Measurements from ENCODE around the gene RBBP9.
"Not testable (repeated sequence)": the region's sequence is repeated elsewhere in the genome, so short reads cannot be mapped to it uniquely, and the experiment has no call there.

RBBP9 gene

DNA sequence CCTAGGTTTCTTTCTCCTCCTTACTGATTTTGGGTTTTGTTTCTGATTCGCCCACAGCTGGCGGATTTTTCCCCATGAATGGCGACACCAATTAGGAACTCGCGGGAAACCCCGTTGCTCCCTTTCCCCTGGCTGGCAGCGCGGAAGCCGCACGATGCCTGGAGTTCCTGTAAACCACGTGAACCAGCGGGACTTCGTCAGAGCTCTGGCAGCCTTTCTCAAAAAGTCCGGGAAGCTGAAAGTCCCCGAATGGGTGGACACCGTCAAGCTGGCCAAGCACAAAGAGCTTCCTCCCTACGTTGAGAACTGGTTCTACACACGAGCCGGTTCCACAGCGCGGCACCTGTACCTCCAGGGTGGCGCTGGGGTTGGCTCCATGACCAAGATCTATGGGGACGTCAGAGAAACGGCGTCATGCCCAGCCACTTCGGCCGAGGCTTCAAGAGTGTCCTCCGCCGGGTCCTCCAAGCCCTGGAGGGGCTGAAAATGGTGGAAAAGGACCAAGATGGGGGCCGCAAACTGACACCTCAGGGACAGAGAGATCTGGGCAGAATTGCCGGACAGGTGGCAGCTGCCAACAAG lies 7.5 kb upstream of the RBBP9 start:
- DNase-seq: no peak

DNA sequence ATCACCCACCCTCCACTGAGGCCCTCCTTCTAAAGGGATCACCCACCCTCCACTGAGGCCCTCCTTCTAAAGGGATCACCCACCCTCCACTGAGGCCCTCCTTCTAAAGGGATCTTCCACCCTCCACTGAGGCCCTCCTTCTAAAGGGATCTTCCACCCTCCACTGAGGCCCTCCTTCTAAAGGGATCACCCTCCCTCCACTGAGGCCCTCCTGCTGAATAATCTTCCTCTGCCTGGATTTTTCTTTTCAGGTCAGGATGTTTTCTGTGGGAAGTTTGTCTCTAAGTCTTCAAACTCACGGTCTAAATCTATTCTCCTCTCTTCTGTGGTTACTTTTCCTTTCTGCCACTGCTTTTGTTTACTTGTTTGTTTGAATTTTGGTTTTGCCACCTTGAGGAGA lies 4.6 kb upstream of the RBBP9 start:
- DNase-seq: not testable (repeated sequence)

DNA sequence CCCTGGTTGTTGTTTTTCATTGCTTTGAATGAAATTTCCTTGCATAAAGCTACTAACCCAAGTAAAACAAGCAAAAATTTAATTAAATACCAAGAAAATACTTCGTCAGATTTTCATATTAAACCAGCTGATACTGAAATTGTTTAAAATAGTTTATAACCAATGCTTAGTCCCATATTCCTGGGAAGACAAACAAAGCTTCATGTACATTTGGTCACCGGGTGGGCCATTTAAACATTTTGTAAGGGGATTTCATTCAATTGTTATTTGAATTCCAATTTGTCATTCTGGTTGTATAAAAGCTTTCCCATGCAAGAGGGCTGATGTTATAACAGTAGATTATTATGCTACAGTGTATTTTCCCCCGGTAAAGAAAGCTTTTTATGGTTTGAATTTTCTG lies 578 bp upstream of the RBBP9 start:
- no peak for DNase-seq

DNA sequence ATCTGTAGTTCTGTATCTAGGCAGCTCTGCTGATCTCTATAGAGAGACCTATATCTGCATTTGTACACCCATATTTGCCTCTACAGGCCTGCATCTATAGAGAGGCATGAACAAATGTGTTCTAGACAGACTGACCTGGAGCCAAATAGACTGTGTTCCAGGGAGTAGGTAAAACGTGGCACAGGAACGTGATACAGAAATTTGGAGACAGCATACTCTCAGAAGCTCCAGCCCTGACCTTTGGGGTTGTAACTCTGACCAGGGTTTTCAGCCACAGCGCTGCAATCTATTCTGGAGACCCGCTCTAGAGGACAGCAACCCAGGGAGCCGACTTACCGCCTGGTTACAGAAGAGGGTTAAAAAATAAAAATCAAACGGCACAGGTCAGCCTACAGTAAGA lies 983 bp downstream of the RBBP9 start:
- peak; percentile 21 for DNase-seq

DNA sequence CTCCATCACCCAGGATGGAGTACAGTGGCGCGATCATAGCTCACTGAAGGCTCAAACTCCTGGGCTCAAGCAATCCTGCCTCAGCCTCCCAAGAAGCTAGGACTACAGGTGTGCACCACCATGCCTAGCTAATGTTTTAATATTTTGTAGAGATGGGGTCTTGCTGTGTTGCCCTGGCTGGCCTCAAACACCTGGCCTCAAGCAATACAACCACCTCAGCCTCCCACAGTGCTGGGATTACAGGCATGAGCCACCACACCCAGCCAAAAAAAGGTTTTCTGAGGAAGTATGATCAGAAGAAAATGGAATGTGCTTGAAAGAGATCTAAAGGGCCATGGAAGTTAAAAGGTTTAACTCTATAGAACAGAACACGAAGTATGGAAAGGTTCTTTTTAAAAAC lies 8.7 kb downstream of the RBBP9 start:
- no peak for DNase-seq

DNA sequence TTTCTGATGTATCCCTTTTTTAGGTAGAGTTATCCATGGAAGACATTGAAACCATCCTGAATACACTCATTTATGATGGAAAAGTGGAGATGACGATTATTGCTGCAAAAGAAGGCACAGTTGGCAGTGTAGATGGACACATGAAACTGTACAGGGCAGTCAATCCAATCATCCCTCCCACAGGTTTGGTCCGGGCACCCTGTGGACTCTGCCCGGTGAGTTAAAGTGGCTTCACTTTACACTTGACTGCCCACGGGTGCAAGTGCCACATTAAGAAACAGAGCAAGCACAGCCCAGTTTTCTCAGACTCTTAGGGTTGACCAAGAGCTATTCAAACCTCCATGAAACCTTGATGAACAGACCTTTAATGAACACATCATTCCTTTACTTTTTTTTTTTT lies 15.4 kb downstream of the RBBP9 start:
- DNase-seq: no peak

DNA sequence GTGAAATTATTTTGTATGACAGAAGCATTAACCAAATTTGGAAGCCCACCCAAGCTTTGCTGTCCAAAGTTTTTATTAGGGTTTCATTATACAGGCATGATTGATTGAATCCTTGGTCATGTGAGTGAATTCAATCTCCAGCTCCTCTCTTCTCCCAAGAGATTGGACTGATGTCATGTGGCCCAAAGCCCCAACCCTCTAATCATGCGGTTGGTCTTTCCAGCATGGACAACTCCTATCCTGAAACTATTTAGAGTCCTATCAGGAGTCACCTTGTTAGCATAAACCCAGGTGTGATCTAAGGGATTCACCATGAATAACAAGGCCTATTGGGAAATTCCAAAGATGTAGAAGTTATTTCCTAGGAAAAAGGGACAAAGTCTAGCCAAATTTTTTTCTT lies 19.2 kb downstream of the RBBP9 start:
- no peak for DNase-seq

DNA sequence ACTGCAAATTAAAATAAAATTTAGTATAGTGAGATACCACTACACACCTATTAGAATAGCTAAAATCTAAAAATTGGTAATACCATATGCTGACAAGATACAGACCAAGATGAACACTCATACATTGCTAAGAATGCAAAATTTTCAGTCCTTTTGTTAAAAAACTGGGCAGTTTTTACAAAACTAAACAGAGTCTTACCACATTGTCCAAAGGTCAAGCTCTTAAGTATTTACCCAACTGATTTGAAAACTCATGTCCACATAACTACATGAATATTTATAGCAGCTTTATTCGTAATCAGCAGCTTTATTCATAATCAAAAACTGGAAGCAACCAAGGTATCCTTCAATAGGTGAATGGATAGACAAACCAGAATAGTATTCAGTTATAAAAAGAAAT lies 19.8 kb downstream of the RBBP9 start:
- no peak for DNase-seq

DNA sequence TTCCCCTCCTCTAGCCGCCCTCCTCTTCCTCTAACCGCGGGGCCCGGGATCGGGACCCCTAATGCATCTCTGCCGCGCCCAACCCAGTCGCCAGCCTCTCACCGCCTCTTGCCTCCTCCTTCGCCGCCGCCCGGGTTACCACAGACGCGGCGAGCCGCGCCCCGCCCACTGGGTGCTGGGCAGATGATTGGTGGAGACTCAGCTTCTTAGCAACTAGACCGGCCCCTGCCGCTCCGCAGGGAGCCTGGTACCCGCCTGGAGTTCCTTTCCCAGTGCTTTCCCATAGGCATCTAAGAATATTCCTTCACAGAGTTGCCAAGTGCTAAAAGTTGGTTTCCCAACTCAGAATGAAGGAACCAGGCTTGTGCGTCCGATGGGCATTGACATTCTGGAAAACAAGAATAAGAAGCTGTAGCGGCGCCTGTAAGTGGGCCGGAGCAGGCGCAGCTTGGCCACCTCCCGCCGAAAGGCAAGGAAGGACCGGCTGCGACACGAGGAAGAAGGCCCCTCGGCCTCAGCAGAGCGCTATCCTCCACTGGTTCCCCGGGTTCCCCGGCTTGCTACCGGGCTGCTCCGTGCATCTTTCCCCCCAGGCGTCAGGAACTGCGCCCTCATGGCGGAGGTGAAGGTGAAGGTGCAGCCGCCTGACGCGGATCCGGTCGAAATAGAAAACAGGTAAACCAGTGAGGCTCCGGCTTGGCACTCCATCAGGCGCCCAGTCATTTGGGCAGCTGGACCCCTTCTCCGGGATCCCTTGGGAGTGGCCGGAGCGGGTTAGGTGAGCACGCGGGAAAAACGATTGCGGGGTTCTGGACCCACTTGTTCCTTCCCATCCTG lies 29.9 kb downstream of the RBBP9 start, which contains the start of the genes DZANK1 and POLR3F:
Gene DZANK1, minus strand, starts transcription at position 137 of the 837 bp plus-strand sequence. CDS start 1,672 bp downstream, outside the sequence.
Gene POLR3F, plus strand, starts transcription at position 497 of the 837 bp plus-strand sequence. Its CDS starts 117 bp downstream, at position 614.
- DNase-seq: peak; percentile 97

DNA sequence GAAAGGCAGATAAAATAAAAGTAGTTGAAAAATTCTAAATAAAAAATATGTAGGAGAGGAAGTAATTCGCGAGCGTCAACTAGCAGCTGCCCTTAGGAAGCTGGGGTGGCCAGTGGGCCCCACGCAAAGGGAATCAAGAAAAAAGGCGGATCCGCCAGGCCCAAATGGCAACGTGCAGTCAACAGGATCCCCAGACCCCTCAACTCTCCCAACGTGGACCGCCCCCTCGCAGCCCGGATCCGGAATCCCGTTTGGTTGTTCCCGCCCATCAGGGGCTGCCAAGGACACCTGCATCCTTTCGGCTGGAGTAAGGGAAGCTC lies 30.5 kb downstream of the RBBP9 start:
- no peak for DNase-seq

DNA sequence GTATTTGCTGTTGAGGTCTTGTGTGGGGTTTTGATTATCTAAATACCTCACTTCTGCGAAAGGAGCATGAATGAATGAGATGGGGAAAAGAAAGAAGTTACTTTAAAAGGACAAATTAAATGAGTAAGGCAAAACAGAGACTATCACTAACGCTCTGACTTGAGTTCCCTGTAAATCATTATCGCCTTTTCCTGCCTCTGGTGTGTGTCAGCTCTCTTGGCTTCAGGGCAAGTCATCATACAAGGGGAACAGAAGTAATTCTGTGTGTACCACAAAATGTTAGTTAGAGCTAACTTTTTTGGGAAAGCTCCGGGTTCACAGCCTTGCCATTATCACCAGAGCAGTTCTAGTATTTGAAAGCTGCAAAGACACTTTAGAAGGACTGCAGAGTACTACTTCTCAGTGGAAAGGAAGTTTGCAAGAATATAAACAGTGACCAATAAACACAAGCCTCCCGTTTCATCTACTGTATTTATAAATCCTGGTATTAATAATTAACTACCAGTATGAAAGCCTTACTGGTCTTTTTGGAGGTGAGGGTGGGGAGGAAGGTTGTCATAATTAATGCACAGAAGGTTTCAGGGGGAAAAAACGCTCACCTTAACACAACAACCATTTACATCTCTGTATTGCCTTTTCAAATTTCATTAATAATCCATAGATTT lies 31.4 kb downstream of the RBBP9 start:
- DNase-seq: no peak

DNA sequence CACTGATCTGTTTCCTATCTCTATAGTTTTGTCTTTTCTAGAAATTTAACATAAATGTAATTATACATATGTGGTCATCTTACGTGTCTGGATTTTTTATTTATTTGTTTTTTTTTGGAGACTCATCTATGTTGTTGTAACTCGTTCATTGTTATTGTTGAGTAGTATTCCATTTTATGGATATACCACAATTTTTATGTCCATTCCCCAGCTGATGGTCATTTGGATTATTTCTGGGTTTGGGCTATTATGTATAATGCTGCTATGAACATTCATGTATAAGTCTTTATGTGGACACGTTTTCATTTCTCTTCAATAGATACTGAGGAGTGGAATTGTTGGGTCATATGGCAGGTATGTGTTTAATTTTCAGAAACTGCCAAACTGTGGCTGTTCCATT lies 40.4 kb downstream of the RBBP9 start:
- DNase-seq: no peak

DNA sequence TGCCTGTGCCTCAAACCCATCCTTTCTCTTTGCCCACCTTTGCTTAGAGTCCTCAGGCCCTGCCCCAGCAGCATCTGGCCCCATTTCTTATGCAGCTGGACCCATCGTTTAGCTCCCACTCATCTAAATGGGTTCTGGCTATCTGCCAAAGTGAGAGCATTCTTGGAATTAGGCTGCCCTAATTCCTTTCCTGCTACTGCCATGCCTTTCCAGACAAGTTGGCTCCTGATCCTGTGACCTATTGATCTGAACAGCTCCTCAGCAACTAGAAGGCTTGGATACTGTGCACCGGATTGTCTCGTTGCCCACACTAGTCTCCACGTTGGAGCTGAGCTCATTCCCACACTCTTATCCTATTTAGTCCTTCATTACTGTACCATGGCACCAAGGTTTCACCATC lies 53.1 kb downstream of the RBBP9 start:
- DNase-seq: no peak

DNA sequence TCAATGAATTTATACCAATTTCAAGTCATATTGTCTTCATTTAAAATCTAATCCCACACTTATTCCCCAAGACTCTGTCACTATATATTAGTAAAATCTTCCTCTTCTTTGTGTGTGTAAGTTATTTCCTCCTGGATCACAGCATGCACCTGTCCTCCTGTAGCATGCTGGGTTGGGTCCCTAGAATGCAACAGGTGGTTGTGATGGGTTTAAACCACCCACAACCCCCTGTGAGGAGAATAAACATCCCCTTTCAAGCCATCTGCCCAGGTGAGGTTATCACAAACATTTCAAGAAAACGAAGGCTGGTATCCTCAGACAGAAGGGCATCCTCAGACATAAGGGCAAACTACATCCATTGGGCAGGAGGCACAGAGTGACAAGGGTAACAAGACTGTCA lies 56.6 kb downstream of the RBBP9 start:
- no peak for DNase-seq

DNA sequence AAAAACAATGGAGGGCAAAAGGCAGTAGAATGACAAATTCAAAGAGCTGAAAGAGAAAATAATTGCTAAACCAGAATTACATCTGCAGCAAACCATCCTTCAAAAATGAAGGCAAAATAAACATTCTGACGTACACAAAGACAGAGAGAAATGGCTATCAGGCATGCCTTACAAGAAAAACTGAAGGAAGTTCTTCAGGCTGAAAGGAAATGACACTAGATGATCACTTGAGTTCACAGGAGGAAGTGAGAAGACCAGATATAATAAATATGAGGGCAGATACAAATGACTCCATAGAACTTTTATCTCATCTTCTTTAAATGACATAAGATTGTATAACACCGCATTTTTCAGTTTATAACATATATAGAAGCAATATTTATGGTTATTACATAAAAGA lies 60.2 kb downstream of the RBBP9 start:
- DNase-seq: no peak
